SH-SY5Y (cell line): ENCODE results near the gene NYAP1.

Experiments
- GATA2 ChIP-seq: IDR thresholded peaks from 2 replicates; pipeline ENCODE4 v1.6.1; 2011; ENCODE audit warnings: mild to moderate bottlenecking, low read depth, low read length
- GATA3 ChIP-seq: IDR thresholded peaks from 2 replicates; pipeline ENCODE4 v1.6.1; 2011; ENCODE audit warnings: low read depth, mild to moderate bottlenecking, low read length, moderate library complexity

GRCh38 chr7:100509231-100509630 lies 25.5 kb downstream of the NYAP1 start:
- TF ChIP-seq GATA3 (no peak), GATA2 (no peak)
